KMS-11 (cell line): Measurements from ENCODE around the gene CYSRT1.

Source experiments
- H2AFZ ChIP-seq: fragments of 200-600 bp; sonication (generic); 2 replicates; pipeline ENCODE4 v1.6.1; 2016; ENCODE audit warnings: antibody characterized with exemption, mixed run types, low read depth
- H3K27ac ChIP-seq: fragments of 200-600 bp; sonication (generic); 2 replicates; pipeline ENCODE4 v1.6.1; 2016; ENCODE audit warnings: mild to moderate bottlenecking, mixed run types
- H3K27me3 ChIP-seq: fragments of 200-600 bp; sonication (generic); 2 replicates; pipeline ENCODE4 v1.6.1; 2017; ENCODE audit warnings: mild to moderate bottlenecking, low read depth, mixed run types, moderate library complexity; ENCODE audit not compliant: insufficient read depth
- H3K36me3 ChIP-seq: fragments of 200-600 bp; sonication (generic); 2 replicates; pipeline ENCODE4 v1.6.1; 2017; ENCODE audit warnings: mild to moderate bottlenecking, mixed run types; ENCODE audit not compliant: insufficient read depth
- H3K4me1 ChIP-seq: fragments of 200-600 bp; sonication (generic); 2 replicates; pipeline ENCODE4 v1.6.1; 2016; ENCODE audit warnings: mild to moderate bottlenecking, low read depth, mixed run types; ENCODE audit not compliant: poor library complexity, severe bottlenecking
- H3K4me2 ChIP-seq: fragments of 200-600 bp; sonication (generic); 2 replicates; pipeline ENCODE4 v1.7.0; 2016; ENCODE audit warnings: mild to moderate bottlenecking, mixed run types
- H3K4me3 ChIP-seq: fragments of 200-600 bp; sonication (generic); IDR thresholded peaks from 2 replicates; pipeline ENCODE4 v1.6.1; 2017; ENCODE audit warnings: low read depth, low read length, mixed read lengths; ENCODE audit not compliant: insufficient read depth
- H3K79me2 ChIP-seq: fragments of 200-600 bp; sonication (generic); 2 replicates; pipeline ENCODE4 v1.6.1; 2016; ENCODE audit warnings: low read depth, mixed run types; ENCODE audit not compliant: insufficient read depth
- H3K9ac ChIP-seq: fragments of 200-600 bp; sonication (generic); 2 replicates; pipeline ENCODE4 v1.6.1; 2016; ENCODE audit warnings: mild to moderate bottlenecking, mixed run types
- H4K20me1 ChIP-seq: fragments of 200-600 bp; sonication (generic); 2 replicates; pipeline ENCODE4 v1.6.1; 2016; ENCODE audit warnings: mild to moderate bottlenecking, mixed run types; ENCODE audit not compliant: insufficient read depth
- CTCF ChIP-seq: fragments of 200-600 bp; sonication (generic); conservative IDR thresholded peaks from 2 replicates; pipeline ENCODE4 v1.6.1; 2017; ENCODE audit warnings: low read depth, mild to moderate bottlenecking, antibody characterized with exemption, low read length, moderate library complexity, mixed read lengths

The CYSRT1 gene

GRCh38 chr9:137268538-137269201 lies 43.7 kb downstream of the CYSRT1 start:
- no peak overlapping the region for H3K4me3 ChIP-seq
- no peaks in the 10 kb centered on the region for H3K36me3 ChIP-seq
- H3K4me2 ChIP-seq, result no peak overlapping the region
- H3K27me3 ChIP-seq, result no peaks in the 10 kb centered on the region
- no peaks in the 10 kb centered on the region for H4K20me1 ChIP-seq
- no peak for TF ChIP-seq CTCF
- H3K79me2 ChIP-seq, result no peaks in the 10 kb centered on the region
- no peak overlapping the region for H2AFZ ChIP-seq
- peaks cover 26% of the 10 kb centered on the region for H3K4me1 ChIP-seq
- H3K9ac ChIP-seq, result no peak overlapping the region
- H3K27ac ChIP-seq, result no peak overlapping the region

- Histone ChIP-seq H3K4me3 (no peak overlapping the region), H3K4me1 (peaks cover 26% of the 10 kb centered on the region), H3K79me2 (no peaks in the 10 kb centered on the region), H4K20me1 (no peaks in the 10 kb centered on the region), H3K9ac (no peak overlapping the region), H3K36me3 (no peaks in the 10 kb centered on the region), H3K27me3 (no peaks in the 10 kb centered on the region), H3K27ac (no peak overlapping the region), H2AFZ (no peak overlapping the region), H3K4me2 (no peak overlapping the region)
- TF ChIP-seq CTCF, result no peak
These were observed 44.3 kb downstream of the CYSRT1 start for GRCh38 chr9:137269231-137269772.

- Histone ChIP-seq H3K9ac (no peak overlapping the region), H3K79me2 (no peaks in the 10 kb centered on the region), H3K27ac (peak overlapping the region; percentile 74), H3K4me2 (peak overlapping the region; percentile 64), H3K27me3 (no peaks in the 10 kb centered on the region), H3K36me3 (no peaks in the 10 kb centered on the region), H2AFZ (no peak overlapping the region), H3K4me1 (peaks cover 26% of the 10 kb centered on the region), H3K4me3 (no peak overlapping the region), H4K20me1 (no peaks in the 10 kb centered on the region)
- TF ChIP-seq CTCF, result no peak
These were observed 46.1 kb downstream of the CYSRT1 start for GRCh38 chr9:137270929-137271695.

- Histone ChIP-seq H3K4me3 (no peak overlapping the region), H3K4me1 (peaks cover 26% of the 10 kb centered on the region), H3K36me3 (no peaks in the 10 kb centered on the region), H3K79me2 (no peaks in the 10 kb centered on the region), H2AFZ (no peak overlapping the region), H3K9ac (no peak overlapping the region), H4K20me1 (no peaks in the 10 kb centered on the region), H3K27ac (peak overlapping the region; percentile 74), H3K4me2 (peak overlapping the region; percentile 64; the same call in 1 of the 2 replicates), H3K27me3 (no peaks in the 10 kb centered on the region)
- no peak for TF ChIP-seq CTCF
These were observed 46.7 kb downstream of the CYSRT1 start for GRCh38 chr9:137271696-137272076.
